LNCaP clone FGC (cell line): Measurements from ENCODE around the gene KRT27.

Experiments
- DNase-seq: peaks from one replicate; pipeline ENCODE4 v3.0.0-alpha.2; 2011; ENCODE audit warnings: low read depth
- H3K4me3 ChIP-seq: 2 replicates; pipeline ENCODE4 v1.5.1; 2011; ENCODE audit warnings: mild to moderate bottlenecking, low read depth, low read length, control low read depth
- TF ChIP-seq, protein P1 (sequence below): IDR thresholded peaks from 2 replicates; pipeline ENCODE4 v1.5.1; 2012; ENCODE audit warnings: mild to moderate bottlenecking; ENCODE audit not compliant: control insufficient read depth, insufficient read depth; ENCODE audit errors: extremely low read depth

The KRT27 gene

GRCh38 chr17:40777971-40778370 is 4.4 kb downstream of the KRT27 start:
- no peak for DNase-seq
- H3K4me3 ChIP-seq: no peak overlapping the region
- TF ChIP-seq, protein P1, sequence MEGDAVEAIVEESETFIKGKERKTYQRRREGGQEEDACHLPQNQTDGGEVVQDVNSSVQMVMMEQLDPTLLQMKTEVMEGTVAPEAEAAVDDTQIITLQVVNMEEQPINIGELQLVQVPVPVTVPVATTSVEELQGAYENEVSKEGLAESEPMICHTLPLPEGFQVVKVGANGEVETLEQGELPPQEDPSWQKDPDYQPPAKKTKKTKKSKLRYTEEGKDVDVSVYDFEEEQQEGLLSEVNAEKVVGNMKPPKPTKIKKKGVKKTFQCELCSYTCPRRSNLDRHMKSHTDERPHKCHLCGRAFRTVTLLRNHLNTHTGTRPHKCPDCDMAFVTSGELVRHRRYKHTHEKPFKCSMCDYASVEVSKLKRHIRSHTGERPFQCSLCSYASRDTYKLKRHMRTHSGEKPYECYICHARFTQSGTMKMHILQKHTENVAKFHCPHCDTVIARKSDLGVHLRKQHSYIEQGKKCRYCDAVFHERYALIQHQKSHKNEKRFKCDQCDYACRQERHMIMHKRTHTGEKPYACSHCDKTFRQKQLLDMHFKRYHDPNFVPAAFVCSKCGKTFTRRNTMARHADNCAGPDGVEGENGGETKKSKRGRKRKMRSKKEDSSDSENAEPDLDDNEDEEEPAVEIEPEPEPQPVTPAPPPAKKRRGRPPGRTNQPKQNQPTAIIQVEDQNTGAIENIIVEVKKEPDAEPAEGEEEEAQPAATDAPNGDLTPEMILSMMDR: no peak

GRCh38 chr17:40777459-40777858 is 4.9 kb downstream of the KRT27 start:
- DNase-seq: no peak

GRCh38 chr17:40775945-40776344 is 6.4 kb downstream of the KRT27 start:
- TF ChIP-seq, protein P1: no peak
- no peak for DNase-seq
- H3K4me3 ChIP-seq: no peak overlapping the region

More at GRCh38 chr17:40777459-40777858, 4.9 kb downstream of the KRT27 start:
- TF ChIP-seq, protein P1: no peak
- H3K4me3 ChIP-seq: no peak overlapping the region

GRCh38 chr17:40772101-40772500 is 10.2 kb downstream of the KRT27 start, which contains the start of gene KRT26:
Gene KRT26 (minus strand): TSS chr17:40772201. CDS start chr17:40772113, 88 bp downstream.
- no peak for DNase-seq
- no peak within 1 kb of the TSS for H3K4me3 ChIP-seq
- TF ChIP-seq, protein P1: no peak

GRCh38 chr17:40765657-40766056 is 16.7 kb downstream of the KRT27 start:
- no peak for DNase-seq
- no peak overlapping the region for H3K4me3 ChIP-seq
- TF ChIP-seq, protein P1: no peak

DNA sequence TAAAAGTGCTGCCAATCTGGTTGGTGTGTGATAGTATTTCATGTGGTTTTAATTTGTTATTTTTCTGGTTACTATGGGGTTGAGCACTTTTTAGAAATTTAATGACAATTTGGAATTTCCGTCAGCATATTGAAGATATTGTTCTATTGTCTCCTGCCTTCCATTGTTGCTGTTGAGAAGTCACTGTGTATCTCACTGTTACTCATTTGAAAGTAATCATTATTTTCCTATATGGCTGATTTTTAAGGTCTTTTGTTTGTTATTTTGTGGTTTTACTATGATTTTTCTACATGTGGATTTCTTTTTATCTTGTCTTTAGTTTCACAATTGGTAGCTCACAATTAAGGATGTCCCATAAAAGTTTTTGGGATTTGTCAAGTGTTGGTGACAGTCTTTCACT is 18.6 kb downstream of the KRT27 start:
- TF ChIP-seq, protein P1: no peak
- H3K4me3 ChIP-seq: no peak overlapping the region
- DNase-seq: no peak
